Activated CD8-positive, alpha-beta T cell treated with anti-CD3 and anti-CD28 coated beads, Interleukin-2, amount 10 ng/mL, durations not matched to agents 7 days and 5 days (primary cell): ENCODE data around the gene CLDN19. TPM values are rescaled to one million over a fixed set of nuclear protein-coding genes. Genes with fewer than 3 reads are reported as not detected.
A peak's percentile ranks its signal among the peaks of the same experiment; 100 is the strongest.

Experiments used
- ATAC-seq: fragments of 150-1000 bp; cut with Tn5 transposase; one replicate; pipeline ENCODE4 v1.10.0; 2021; ENCODE audit warnings: moderate library complexity
- CTCF ChIA-PET: fragments of 350-600 bp; sonication (Branson Sonifier 250); formaldehyde crosslinking; loops from one replicate; lab custom pipeline; 2021; ENCODE audit warnings: antibody characterized with exemption; lab: Charles Lee
- POLR2A ChIA-PET: fragments of 350-600 bp; sonication (Branson Sonifier 250); formaldehyde crosslinking; loops from one replicate; lab custom pipeline; 2021; ENCODE audit warnings: antibody characterized with exemption; lab: Charles Lee
- DNase-seq: peaks from one replicate; pipeline ENCODE4 v3.0.0-alpha.2; 2020
- H3K27ac Mint-ChIP-seq: one replicate; pipeline ENCODE4 v1.8.0; 2021; ENCODE audit warnings: mild to moderate bottlenecking, mixed read lengths
- H3K27me3 Mint-ChIP-seq: one replicate; pipeline ENCODE4 v1.8.0; 2021; ENCODE audit warnings: low read depth, mixed read lengths
- H3K36me3 Mint-ChIP-seq: one replicate; pipeline ENCODE4 v1.8.0; 2021; ENCODE audit warnings: low read depth, mixed read lengths
- H3K4me1 Mint-ChIP-seq: one replicate; pipeline ENCODE4 v1.8.0; 2021; ENCODE audit warnings: low read depth, mixed read lengths
- H3K4me3 Mint-ChIP-seq: one replicate; pipeline ENCODE4 v1.8.0; 2021; ENCODE audit warnings: mild to moderate bottlenecking, mixed read lengths
- H3K9me3 Mint-ChIP-seq: one replicate; pipeline ENCODE4 v1.8.0; 2022; ENCODE audit warnings: mixed read lengths; ENCODE audit not compliant: insufficient read depth
- total RNA-seq, 2 experiments: library from RNA; stranded (reverse); gene quantifications; one replicate each; pipeline ENCODE4 v1.2.3, GENCODE V29; 2021

Gene CLDN19
- total RNA-seq, 2 experiments from 2014 or later: not detected

GRCh38 chr1:42747125-42747524 lies 7.1 kb upstream of the CLDN19 start:
- Mint-ChIP-seq H3K4me1 (no peaks in the 10 kb centered on the region), H3K27ac (no peak overlapping the region), H3K36me3 (peaks cover 28% of the 10 kb centered on the region), H3K27me3 (no peaks in the 10 kb centered on the region), H3K9me3 (no peaks in the 10 kb centered on the region), H3K4me3 (no peak overlapping the region)
- ATAC-seq: peak; percentile 40
- peak; percentile 46 for DNase-seq
- CTCF ChIA-PET: interaction anchor here (0.9 to 2.4 kb wide), 8 partner anchors 11 to 173 kb away, joined by 3 to 12 read pairs (median 4); partner anchors contain the start of genes C1orf50 and P3H1
- POLR2A ChIA-PET: no interaction called here

GRCh38 chr1:42746436-42747105 lies 6.5 kb upstream of the CLDN19 start:
- Mint-ChIP-seq H3K4me1 (no peaks in the 10 kb centered on the region), H3K27me3 (no peaks in the 10 kb centered on the region), H3K9me3 (no peaks in the 10 kb centered on the region), H3K27ac (no peak overlapping the region), H3K36me3 (peaks cover 22% of the 10 kb centered on the region), H3K4me3 (no peak overlapping the region)
- DNase-seq (no peak), ATAC-seq (no peak)
- ChIA-PET CTCF (interaction anchor here (0.9 to 2.4 kb wide), 8 partner anchors 12 to 173 kb away, joined by 3 to 12 read pairs (median 4); partner anchors contain the start of genes C1orf50 and P3H1), POLR2A (no interaction called here)

GRCh38 chr1:42745851-42746250 lies 5.8 kb upstream of the CLDN19 start:
- H3K4me3 Mint-ChIP-seq: no peak overlapping the region
- no peaks in the 10 kb centered on the region for H3K9me3 Mint-ChIP-seq
- H3K27ac Mint-ChIP-seq: no peak overlapping the region
- ChIA-PET CTCF (interaction anchor here (1.0 to 2.4 kb wide), 2 partner anchors 21 to 168 kb away, joined by 5 to 12 read pairs; partner anchors contain the start of genes C1orf50 and P3H1), POLR2A (no interaction called here)
- DNase-seq (no peak), ATAC-seq (no peak)
- no peaks in the 10 kb centered on the region for H3K4me1 Mint-ChIP-seq
- no peaks in the 10 kb centered on the region for H3K27me3 Mint-ChIP-seq
- peaks cover 21% of the 10 kb centered on the region for H3K36me3 Mint-ChIP-seq

- Mint-ChIP-seq H3K9me3 (no peaks in the 10 kb centered on the region), H3K27me3 (no peaks in the 10 kb centered on the region), H3K4me3 (no peak overlapping the region), H3K27ac (no peak overlapping the region), H3K36me3 (peaks cover 11% of the 10 kb centered on the region), H3K4me1 (no peaks in the 10 kb centered on the region)
- ChIA-PET CTCF (interaction anchor here (1.2 kb wide), 1 partner anchor 166 kb away, joined by 3 read pairs; no protein-coding TSS in a partner anchor), POLR2A (interaction anchor here (1.0 kb wide), 1 partner anchor 22 kb away, joined by 5 read pairs; no protein-coding TSS in a partner anchor)
- DNase-seq (no peak), ATAC-seq (no peak)
These were observed 4.0 kb upstream of the CLDN19 start for GRCh38 chr1:42744148-42744413.

GRCh38 chr1:42743317-42744147 lies 3.5 kb upstream of the CLDN19 start:
- no peaks in the 10 kb centered on the region for H3K9me3 Mint-ChIP-seq
- DNase-seq (no peak), ATAC-seq (no peak)
- H3K4me3 Mint-ChIP-seq: no peak overlapping the region
- no peak overlapping the region for H3K27ac Mint-ChIP-seq
- POLR2A ChIA-PET: no interaction called here
- H3K36me3 Mint-ChIP-seq: peaks cover 11% of the 10 kb centered on the region
- CTCF ChIA-PET: interaction anchor here (1.2 kb wide), 1 partner anchor 165 kb away, joined by 3 read pairs; no protein-coding TSS in a partner anchor
- H3K27me3 Mint-ChIP-seq: no peaks in the 10 kb centered on the region
- no peaks in the 10 kb centered on the region for H3K4me1 Mint-ChIP-seq

GRCh38 chr1:42742617-42743316 lies 2.7 kb upstream of the CLDN19 start:
- DNase-seq (no peak), ATAC-seq (no peak)
- Mint-ChIP-seq H3K4me1 (no peaks in the 10 kb centered on the region), H3K4me3 (no peak overlapping the region), H3K27ac (no peak overlapping the region), H3K9me3 (no peaks in the 10 kb centered on the region), H3K36me3 (peaks cover 7% of the 10 kb centered on the region), H3K27me3 (no peaks in the 10 kb centered on the region)
- CTCF ChIA-PET: interaction anchor here (1.2 kb wide), 1 partner anchor 164 kb away, joined by 3 read pairs; no protein-coding TSS in a partner anchor
- POLR2A ChIA-PET: no interaction called here

GRCh38 chr1:42742141-42742540 lies 2.1 kb upstream of the CLDN19 start:
- no peaks in the 10 kb centered on the region for H3K27me3 Mint-ChIP-seq
- no peak overlapping the region for H3K27ac Mint-ChIP-seq
- peaks cover 7% of the 10 kb centered on the region for H3K36me3 Mint-ChIP-seq
- ATAC-seq: no peak
- H3K4me3 Mint-ChIP-seq: no peak overlapping the region
- no peak for DNase-seq
- CTCF ChIA-PET: no interaction called here
- peaks cover 3% of the 10 kb centered on the region for H3K4me1 Mint-ChIP-seq
- POLR2A ChIA-PET: no interaction called here
- no peaks in the 10 kb centered on the region for H3K9me3 Mint-ChIP-seq

- no peak overlapping the region for H3K4me3 Mint-ChIP-seq
- POLR2A ChIA-PET: no interaction called here
- ATAC-seq: no peak
- H3K27me3 Mint-ChIP-seq: no peaks in the 10 kb centered on the region
- CTCF ChIA-PET: no interaction called here
- DNase-seq: no peak
- peaks cover 4% of the 10 kb centered on the region for H3K36me3 Mint-ChIP-seq
- H3K9me3 Mint-ChIP-seq: no peaks in the 10 kb centered on the region
- no peak overlapping the region for H3K27ac Mint-ChIP-seq
- peaks cover 8% of the 10 kb centered on the region for H3K4me1 Mint-ChIP-seq
These were observed 1.7 kb upstream of the CLDN19 start for GRCh38 chr1:42741706-42742105.

- CTCF ChIA-PET: no interaction called here
- no peak overlapping the region for H3K27ac Mint-ChIP-seq
- no peaks in the 10 kb centered on the region for H3K27me3 Mint-ChIP-seq
- H3K4me1 Mint-ChIP-seq: peaks cover 11% of the 10 kb centered on the region
- H3K4me3 Mint-ChIP-seq: no peak overlapping the region
- H3K9me3 Mint-ChIP-seq: no peaks in the 10 kb centered on the region
- H3K36me3 Mint-ChIP-seq: peaks cover 3% of the 10 kb centered on the region
- no peak for ATAC-seq
- POLR2A ChIA-PET: interaction anchor here (0.5 kb wide), 1 partner anchor 932 kb away, joined by 3 read pairs; no protein-coding TSS in a partner anchor
- no peak for DNase-seq
These were observed 980 bp upstream of the CLDN19 start for GRCh38 chr1:42740851-42741580.

- CTCF ChIA-PET: interaction anchor here (0.8 kb wide), 1 partner anchor 335 kb away, joined by 3 read pairs; no protein-coding TSS in a partner anchor
- ATAC-seq: no peak
These were observed 1.3 kb downstream of the CLDN19 start for GRCh38 chr1:42738678-42739226.

More at GRCh38 chr1:42738678-42739226, 1.3 kb downstream of the CLDN19 start:
- Mint-ChIP-seq H3K27me3 (no peaks in the 10 kb centered on the region), H3K27ac (no peak overlapping the region), H3K36me3 (no peaks in the 10 kb centered on the region), H3K9me3 (no peaks in the 10 kb centered on the region), H3K4me3 (no peak overlapping the region), H3K4me1 (peaks cover 11% of the 10 kb centered on the region)
- no peak for DNase-seq
- POLR2A ChIA-PET: no interaction called here
